Measurements from ENCODE around the gene OLA1.

DNA sequence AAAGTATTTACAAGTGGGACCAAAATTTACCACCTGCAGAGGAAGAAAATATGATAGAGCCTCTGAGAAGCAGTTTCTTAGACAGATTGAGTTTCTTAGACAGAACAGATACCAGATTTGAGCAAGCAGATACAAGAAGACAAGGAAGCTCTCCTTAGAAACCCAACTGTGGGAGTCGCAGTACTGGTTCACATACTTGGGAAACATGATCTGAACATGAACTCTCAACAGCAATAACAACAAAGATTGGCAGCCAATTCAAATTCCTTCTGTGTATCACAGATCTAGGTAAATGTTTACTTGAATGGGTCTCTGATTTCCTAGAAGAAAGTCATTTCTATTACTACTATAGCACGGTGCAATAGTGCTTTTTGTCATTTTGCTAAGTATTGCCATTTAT, 82.1 kb downstream of the OLA1 start:
- TF ChIP-seq, protein P1, sequence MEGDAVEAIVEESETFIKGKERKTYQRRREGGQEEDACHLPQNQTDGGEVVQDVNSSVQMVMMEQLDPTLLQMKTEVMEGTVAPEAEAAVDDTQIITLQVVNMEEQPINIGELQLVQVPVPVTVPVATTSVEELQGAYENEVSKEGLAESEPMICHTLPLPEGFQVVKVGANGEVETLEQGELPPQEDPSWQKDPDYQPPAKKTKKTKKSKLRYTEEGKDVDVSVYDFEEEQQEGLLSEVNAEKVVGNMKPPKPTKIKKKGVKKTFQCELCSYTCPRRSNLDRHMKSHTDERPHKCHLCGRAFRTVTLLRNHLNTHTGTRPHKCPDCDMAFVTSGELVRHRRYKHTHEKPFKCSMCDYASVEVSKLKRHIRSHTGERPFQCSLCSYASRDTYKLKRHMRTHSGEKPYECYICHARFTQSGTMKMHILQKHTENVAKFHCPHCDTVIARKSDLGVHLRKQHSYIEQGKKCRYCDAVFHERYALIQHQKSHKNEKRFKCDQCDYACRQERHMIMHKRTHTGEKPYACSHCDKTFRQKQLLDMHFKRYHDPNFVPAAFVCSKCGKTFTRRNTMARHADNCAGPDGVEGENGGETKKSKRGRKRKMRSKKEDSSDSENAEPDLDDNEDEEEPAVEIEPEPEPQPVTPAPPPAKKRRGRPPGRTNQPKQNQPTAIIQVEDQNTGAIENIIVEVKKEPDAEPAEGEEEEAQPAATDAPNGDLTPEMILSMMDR (conservative IDR thresholded peaks at IDR 0.05; ENCODE audit: low read depth, low read length) = no peak
- TF ChIP-seq RCOR1 (IDR thresholded peaks at IDR 0.05; ENCODE audit: insufficient replicate concordance, low read length) (no peak), POLR2A (IDR thresholded peaks at IDR 0.05; ENCODE audit: low read depth, low read length) (no peak), BHLHE40 (IDR thresholded peaks at IDR 0.05; ENCODE audit: low read depth, low read length) (no peak), RAD21 (IDR thresholded peaks at IDR 0.05; ENCODE audit: low read length) (no peak), MAZ (IDR thresholded peaks at IDR 0.05; ENCODE audit: borderline replicate concordance, low read depth, low read length) (no peak), MXI1 (IDR thresholded peaks at IDR 0.05; ENCODE audit: borderline replicate concordance, low read depth, low read length) (no peak), CEBPB (IDR thresholded peaks at IDR 0.05; ENCODE audit: low read depth, low read length) (no peak)

All from IMR-90 (cell line).